GM06990 (cell line): Measurements from ENCODE around the gene DNAI2.

Source experiments
- DNase-seq: peaks from one replicate; pipeline ENCODE4 v3.0.0-alpha.2; 2011; ENCODE audit not compliant: insufficient read length; ENCODE audit errors: extremely low read depth
- H3K27me3 ChIP-seq: replicated peaks from 2 replicates; pipeline ENCODE4 v1.6.0; 2011; ENCODE audit warnings: low read length; ENCODE audit not compliant: control insufficient read depth, insufficient read depth
- H3K36me3 ChIP-seq: 2 replicates; pipeline ENCODE4 v1.5.1; 2011; ENCODE audit warnings: low read length; ENCODE audit not compliant: control insufficient read depth, insufficient read depth
- H3K4me3 ChIP-seq: replicated peaks from 2 replicates; pipeline ENCODE4 v1.5.1; 2011; ENCODE audit warnings: low read depth, mild to moderate bottlenecking, control low read depth, low read length
- CTCF ChIP-seq: IDR thresholded peaks from 2 replicates; pipeline ENCODE4 v1.5.1; 2011; ENCODE audit warnings: low read length, control low read depth, mild to moderate bottlenecking, inconsistent platforms; ENCODE audit not compliant: insufficient read depth, poor library complexity, severe bottlenecking

The DNAI2 gene

GRCh38 chr17:74230896-74231295, 43.1 kb upstream of the DNAI2 start:
- TF ChIP-seq CTCF = no peak
- no peak for DNase-seq
- no peak overlapping the region for H3K4me3 ChIP-seq
- H3K36me3 ChIP-seq = no peaks in the 10 kb centered on the region
- H3K27me3 ChIP-seq = no peaks in the 10 kb centered on the region

- H3K36me3 ChIP-seq = no peaks in the 10 kb centered on the region
- no peak for DNase-seq
- H3K4me3 ChIP-seq = no peak overlapping the region
- H3K27me3 ChIP-seq = no peaks in the 10 kb centered on the region
- no peak for TF ChIP-seq CTCF
These were observed 41.8 kb upstream of the DNAI2 start for GRCh38 chr17:74231928-74232907.

- Histone ChIP-seq H3K27me3 (no peaks in the 10 kb centered on the region), H3K36me3 (no peaks in the 10 kb centered on the region), H3K4me3 (no peak overlapping the region)
- no peak for TF ChIP-seq CTCF
- DNase-seq = no peak
These were observed 40.1 kb upstream of the DNAI2 start for GRCh38 chr17:74233937-74234336.

- Histone ChIP-seq H3K4me3 (no peak overlapping the region), H3K36me3 (no peaks in the 10 kb centered on the region), H3K27me3 (no peaks in the 10 kb centered on the region)
- TF ChIP-seq CTCF = no peak
- DNase-seq = no peak
These were observed 39.5 kb upstream of the DNAI2 start for GRCh38 chr17:74234486-74234885.

GRCh38 chr17:74235040-74235581, 38.9 kb upstream of the DNAI2 start:
- H3K27me3 ChIP-seq = no peaks in the 10 kb centered on the region
- no peak for DNase-seq
- H3K4me3 ChIP-seq = no peak overlapping the region
- no peak for TF ChIP-seq CTCF
- no peaks in the 10 kb centered on the region for H3K36me3 ChIP-seq
